Measurements from ENCODE around the gene PPP2R5C.

DNA sequence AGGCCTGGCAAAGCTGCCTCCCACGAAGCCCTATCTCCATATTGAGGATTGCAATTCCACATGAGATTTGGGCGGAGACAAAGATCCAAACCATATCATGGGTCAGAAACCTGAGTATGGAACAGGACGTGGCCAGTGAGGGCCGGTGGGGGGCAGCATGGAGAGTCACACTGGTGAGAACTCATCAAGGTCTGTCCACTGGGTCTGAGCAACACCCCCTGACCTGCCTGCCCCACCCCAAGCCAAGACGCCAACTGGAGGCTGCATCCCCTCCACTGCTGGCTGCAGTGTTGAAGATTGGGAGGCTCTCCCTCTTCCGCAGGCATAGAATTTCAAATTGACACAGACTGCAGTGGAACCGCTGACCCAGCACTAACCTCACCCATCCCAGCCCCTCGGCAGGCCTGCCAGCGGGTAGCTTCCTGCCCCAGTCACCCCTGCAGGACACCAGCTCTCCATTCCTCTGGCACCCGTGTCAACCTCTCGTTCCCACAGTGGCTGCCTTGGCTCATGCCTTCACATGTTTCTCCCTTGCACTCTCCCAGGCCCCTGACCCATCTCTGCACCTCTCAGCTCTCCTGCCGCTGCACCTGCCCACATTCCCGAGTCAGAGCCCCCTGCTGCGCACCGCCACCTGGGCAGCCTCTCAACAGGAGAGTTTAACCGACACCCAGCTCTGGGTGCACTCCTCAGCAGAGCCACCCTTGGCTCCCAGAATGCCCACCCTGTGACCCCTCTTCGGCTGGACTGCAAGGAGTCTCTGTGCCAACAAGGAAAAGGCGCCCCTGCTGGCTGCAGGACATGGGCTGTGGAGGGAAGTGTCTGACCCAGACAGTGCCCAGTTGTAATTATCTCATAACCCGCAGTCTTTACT lies 45.2 kb upstream of the PPP2R5C start:
- TF ChIP-seq, protein P1, sequence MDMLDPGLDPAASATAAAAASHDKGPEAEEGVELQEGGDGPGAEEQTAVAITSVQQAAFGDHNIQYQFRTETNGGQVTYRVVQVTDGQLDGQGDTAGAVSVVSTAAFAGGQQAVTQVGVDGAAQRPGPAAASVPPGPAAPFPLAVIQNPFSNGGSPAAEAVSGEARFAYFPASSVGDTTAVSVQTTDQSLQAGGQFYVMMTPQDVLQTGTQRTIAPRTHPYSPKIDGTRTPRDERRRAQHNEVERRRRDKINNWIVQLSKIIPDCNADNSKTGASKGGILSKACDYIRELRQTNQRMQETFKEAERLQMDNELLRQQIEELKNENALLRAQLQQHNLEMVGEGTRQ (CRISPR knock-in tag; IDR thresholded peaks at IDR 0.05) = no peak
- TF ChIP-seq, protein P2, sequence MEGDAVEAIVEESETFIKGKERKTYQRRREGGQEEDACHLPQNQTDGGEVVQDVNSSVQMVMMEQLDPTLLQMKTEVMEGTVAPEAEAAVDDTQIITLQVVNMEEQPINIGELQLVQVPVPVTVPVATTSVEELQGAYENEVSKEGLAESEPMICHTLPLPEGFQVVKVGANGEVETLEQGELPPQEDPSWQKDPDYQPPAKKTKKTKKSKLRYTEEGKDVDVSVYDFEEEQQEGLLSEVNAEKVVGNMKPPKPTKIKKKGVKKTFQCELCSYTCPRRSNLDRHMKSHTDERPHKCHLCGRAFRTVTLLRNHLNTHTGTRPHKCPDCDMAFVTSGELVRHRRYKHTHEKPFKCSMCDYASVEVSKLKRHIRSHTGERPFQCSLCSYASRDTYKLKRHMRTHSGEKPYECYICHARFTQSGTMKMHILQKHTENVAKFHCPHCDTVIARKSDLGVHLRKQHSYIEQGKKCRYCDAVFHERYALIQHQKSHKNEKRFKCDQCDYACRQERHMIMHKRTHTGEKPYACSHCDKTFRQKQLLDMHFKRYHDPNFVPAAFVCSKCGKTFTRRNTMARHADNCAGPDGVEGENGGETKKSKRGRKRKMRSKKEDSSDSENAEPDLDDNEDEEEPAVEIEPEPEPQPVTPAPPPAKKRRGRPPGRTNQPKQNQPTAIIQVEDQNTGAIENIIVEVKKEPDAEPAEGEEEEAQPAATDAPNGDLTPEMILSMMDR (IDR thresholded peaks at IDR 0.05) = no peak
- TF ChIP-seq, protein P3, sequence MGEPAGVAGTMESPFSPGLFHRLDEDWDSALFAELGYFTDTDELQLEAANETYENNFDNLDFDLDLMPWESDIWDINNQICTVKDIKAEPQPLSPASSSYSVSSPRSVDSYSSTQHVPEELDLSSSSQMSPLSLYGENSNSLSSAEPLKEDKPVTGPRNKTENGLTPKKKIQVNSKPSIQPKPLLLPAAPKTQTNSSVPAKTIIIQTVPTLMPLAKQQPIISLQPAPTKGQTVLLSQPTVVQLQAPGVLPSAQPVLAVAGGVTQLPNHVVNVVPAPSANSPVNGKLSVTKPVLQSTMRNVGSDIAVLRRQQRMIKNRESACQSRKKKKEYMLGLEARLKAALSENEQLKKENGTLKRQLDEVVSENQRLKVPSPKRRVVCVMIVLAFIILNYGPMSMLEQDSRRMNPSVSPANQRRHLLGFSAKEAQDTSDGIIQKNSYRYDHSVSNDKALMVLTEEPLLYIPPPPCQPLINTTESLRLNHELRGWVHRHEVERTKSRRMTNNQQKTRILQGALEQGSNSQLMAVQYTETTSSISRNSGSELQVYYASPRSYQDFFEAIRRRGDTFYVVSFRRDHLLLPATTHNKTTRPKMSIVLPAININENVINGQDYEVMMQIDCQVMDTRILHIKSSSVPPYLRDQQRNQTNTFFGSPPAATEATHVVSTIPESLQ (CRISPR knock-in tag; IDR thresholded peaks at IDR 0.05) = no peak
- TF ChIP-seq, protein P4, sequence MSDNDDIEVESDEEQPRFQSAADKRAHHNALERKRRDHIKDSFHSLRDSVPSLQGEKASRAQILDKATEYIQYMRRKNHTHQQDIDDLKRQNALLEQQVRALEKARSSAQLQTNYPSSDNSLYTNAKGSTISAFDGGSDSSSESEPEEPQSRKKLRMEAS (CRISPR knock-in tag; IDR thresholded peaks at IDR 0.05) = no peak
- TF ChIP-seq CREM (CRISPR knock-in tag; IDR thresholded peaks at IDR 0.05) (no peak), RELA (CRISPR knock-in tag; IDR thresholded peaks at IDR 0.05; ENCODE audit: borderline replicate concordance) (no peak), NR3C1 (CRISPR knock-in tag; conservative IDR thresholded peaks at IDR 0.05; ENCODE audit: low read depth) (no peak), KAT7 (CRISPR knock-in tag; IDR thresholded peaks at IDR 0.05; ENCODE audit: borderline replicate concordance) (no peak), CBFB (CRISPR knock-in tag; IDR thresholded peaks at IDR 0.05; ENCODE audit: low read depth) (no peak)
- TF ChIP-seq, protein P5, sequence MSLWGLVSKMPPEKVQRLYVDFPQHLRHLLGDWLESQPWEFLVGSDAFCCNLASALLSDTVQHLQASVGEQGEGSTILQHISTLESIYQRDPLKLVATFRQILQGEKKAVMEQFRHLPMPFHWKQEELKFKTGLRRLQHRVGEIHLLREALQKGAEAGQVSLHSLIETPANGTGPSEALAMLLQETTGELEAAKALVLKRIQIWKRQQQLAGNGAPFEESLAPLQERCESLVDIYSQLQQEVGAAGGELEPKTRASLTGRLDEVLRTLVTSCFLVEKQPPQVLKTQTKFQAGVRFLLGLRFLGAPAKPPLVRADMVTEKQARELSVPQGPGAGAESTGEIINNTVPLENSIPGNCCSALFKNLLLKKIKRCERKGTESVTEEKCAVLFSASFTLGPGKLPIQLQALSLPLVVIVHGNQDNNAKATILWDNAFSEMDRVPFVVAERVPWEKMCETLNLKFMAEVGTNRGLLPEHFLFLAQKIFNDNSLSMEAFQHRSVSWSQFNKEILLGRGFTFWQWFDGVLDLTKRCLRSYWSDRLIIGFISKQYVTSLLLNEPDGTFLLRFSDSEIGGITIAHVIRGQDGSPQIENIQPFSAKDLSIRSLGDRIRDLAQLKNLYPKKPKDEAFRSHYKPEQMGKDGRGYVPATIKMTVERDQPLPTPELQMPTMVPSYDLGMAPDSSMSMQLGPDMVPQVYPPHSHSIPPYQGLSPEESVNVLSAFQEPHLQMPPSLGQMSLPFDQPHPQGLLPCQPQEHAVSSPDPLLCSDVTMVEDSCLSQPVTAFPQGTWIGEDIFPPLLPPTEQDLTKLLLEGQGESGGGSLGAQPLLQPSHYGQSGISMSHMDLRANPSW (CRISPR knock-in tag; conservative IDR thresholded peaks at IDR 0.05; ENCODE audit: low read depth) = no peak
- TF ChIP-seq, protein P6, sequence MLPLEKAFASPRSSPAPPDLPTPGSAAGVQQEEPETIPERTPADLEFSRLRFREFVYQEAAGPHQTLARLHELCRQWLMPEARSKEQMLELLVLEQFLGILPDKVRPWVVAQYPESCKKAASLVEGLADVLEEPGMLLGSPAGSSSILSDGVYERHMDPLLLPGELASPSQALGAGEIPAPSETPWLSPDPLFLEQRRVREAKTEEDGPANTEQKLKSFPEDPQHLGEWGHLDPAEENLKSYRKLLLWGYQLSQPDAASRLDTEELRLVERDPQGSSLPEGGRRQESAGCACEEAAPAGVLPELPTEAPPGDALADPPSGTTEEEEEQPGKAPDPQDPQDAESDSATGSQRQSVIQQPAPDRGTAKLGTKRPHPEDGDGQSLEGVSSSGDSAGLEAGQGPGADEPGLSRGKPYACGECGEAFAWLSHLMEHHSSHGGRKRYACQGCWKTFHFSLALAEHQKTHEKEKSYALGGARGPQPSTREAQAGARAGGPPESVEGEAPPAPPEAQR (CRISPR knock-in tag; IDR thresholded peaks at IDR 0.05) = no peak
- TF ChIP-seq, protein P7, sequence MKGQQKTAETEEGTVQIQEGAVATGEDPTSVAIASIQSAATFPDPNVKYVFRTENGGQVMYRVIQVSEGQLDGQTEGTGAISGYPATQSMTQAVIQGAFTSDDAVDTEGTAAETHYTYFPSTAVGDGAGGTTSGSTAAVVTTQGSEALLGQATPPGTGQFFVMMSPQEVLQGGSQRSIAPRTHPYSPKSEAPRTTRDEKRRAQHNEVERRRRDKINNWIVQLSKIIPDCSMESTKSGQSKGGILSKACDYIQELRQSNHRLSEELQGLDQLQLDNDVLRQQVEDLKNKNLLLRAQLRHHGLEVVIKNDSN (CRISPR knock-in tag; IDR thresholded peaks at IDR 0.05) = no peak

Data from WTC11 (cell line).